ENCODE measurements around the gene FIS1.
"Not testable (repeated sequence)": the region's sequence is repeated elsewhere in the genome, so short reads cannot be mapped to it uniquely, and the experiment has no call there.

FIS1 gene

DNA sequence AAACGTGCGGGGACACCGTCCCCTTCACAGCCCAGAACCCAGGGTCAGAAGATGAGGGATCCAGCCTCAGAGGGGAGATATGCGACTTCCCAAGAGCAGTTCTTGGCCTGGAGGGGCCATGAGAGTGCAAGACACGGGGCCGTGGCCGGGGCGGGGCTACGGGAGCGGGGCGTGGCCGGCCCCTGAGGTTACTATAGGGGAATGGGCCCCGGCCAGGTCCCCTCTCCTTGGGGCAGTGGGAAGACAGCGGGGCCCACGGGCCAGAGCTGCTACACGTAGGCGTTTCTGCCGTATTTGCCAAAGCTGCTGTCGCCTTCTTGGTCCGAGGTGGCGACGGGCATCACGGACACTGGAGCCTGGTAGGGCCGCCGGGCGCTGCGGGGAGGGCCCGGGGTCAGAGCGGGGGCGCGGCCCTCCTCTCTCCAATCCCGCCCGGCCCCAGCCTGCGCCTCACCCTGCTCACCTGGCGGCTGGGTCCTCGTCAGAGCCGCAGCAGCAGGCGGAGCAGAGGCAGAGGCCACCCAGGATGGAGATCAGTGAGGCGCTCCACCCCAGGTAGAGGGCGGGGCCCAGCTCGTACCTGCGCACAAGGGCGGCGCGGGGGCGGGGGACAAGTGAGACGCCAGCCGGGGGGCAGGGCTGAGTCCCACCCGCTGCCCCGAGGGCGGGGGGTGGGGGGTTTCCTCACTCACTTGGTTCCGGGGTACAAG, 12.6 kb downstream of the FIS1 start:
- DNase-seq: no peak

- DNase-seq: no peak
These were observed 13.2 kb downstream of the FIS1 start for GRCh38 chr7:101231644-101232043.

- DNase-seq: no peak
These were observed 18.2 kb downstream of the FIS1 start for GRCh38 chr7:101226721-101227120.

GRCh38 chr7:101225650-101226049, 19.2 kb downstream of the FIS1 start:
- no peak for DNase-seq

DNA sequence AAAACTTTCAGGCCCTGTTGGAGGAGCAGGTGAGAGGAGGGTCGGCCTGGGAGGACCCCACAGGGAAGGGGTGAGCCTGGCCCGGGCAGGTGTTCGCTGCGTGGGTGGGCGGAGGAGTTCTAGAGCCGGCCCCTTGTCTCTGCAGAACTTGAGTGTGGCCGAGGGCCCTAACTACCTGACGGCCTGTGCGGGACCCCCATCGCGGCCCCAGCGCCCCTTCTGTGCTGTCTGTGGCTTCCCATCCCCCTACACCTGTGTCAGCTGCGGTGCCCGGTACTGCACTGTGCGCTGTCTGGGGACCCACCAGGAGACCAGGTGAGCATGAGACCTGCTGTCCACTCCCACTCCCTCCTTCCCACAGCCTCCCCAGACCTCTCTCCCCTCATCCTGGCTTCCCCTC, 21.4 kb downstream of the FIS1 start:
- DNase-seq: no peak

- no peak for DNase-seq
These were observed 22.5 kb downstream of the FIS1 start for GRCh38 chr7:101222275-101222830.

DNA sequence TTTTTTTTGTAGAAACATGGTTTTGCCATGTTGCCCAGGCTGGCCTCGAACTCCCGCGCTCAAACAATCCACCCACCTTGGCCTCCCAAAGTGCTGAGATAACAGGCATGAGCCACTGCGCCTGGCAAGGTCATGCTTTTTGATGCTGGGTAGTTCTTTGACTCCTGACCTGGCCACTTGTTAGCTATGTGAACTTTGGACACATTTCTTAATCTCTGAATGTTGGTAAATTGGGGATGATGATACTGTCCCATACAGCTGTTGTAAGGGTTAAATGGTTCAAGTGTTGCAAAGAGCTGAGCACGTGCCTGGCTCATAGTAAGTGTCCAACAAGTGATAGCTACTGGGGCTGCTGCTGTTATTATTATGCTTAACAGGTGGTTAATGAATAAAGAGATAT, 24.6 kb downstream of the FIS1 start:
- DNase-seq: no peak

DNA sequence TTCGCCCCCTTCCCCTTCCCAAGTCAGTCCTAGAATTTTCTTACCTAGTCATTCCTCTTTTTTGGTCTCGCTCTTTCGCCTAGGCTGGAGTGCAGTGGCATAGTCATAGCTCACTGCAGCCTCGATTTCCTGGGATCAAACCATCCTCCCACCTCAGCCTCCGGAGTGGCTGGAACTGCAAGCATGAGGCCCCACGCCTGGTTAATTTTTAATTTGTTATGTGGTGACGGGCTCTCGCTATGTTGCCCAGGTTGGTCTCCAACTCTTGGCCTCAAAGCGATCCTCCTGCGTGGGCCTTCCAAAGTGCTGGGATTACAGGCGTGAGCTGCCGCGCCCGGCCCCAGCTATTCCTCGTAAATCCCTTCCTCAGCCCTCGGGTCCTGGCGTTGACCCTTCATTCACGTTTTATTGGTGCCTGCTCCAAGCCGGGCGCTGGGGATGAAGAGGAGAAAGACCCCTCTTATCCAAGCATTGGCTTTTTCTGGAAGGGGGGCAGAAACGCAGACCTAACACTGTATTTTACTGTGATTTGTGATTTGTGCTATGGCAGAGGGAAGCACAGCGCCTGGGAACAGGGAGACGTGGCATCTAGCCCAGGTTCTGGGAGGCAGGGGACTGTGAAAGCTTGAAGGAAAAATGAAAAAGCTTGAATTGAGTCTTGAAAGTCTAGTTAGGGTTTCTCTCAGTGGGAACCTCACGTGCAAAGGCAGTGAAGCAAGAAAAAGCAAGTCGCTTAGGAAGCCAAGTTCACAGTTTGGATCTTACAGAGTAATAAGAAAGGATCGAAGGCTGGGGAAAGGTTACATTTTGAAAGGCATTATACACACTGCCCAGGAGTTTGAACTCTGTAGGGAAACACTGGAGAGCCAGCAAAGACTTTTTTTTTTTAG, 26.4 kb downstream of the FIS1 start:
- DNase-seq: no peak

DNA sequence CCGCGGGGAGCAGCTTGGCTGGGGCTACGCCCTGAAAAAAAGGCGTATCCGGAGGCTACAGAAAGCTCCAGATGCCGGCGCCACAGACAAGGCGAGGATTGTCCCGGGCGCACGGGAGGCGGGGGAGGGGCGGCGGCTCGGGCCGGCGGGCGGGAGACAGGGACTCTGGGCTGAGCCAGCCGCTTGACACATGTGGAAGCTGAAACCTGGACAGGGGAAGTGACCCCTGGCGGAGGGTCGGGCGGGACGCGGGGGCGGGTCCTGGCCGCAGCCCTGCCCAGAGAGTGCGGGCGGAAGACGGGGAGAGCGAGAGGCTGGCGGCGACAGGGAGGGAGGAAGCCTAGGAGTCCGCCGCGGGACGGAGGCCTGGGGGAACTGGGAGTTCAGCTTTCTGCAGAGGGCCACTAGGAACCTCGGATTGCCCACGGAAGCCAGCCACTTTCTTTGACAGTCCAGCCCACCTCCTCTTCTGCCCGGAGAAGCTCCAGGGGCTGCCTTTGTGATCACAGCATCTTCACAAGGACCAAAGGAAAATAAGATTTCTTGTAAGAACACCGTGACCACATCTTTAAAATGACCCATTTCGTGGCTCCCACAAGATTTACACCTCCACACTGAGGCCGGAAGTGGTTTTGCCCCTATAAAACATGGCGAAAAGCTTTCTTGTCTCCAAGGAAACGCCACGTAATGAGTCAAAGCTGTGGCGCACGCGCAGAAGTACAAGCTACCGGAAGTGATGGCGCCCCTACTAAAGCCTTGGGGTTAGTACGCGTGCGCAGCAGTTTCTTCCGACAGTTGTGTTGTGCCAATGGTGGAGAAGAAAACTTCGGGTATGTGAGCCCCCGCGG, 27.3 kb downstream of the FIS1 start, which contains the start of the genes PLOD3 and ZNHIT1:
Gene PLOD3, minus strand, starts transcription at position 194 of the 848 bp plus-strand sequence. CDS start 307 bp downstream, outside the sequence.
Gene ZNHIT1, plus strand, starts transcription at position 778 of the 848 bp plus-strand sequence. Its CDS starts 31 bp downstream, at position 809.
- DNase-seq: peak; percentile 94

- no peak for DNase-seq
These were observed 28.0 kb downstream of the FIS1 start for GRCh38 chr7:101216860-101217387.

GRCh38 chr7:101216001-101216859, 28.7 kb downstream of the FIS1 start:
- DNase-seq: no peak

- DNase-seq: no peak
These were observed 32.9 kb downstream of the FIS1 start for GRCh38 chr7:101212014-101212413.

GRCh38 chr7:101211501-101211900, 33.4 kb downstream of the FIS1 start:
- DNase-seq: no peak

DNA sequence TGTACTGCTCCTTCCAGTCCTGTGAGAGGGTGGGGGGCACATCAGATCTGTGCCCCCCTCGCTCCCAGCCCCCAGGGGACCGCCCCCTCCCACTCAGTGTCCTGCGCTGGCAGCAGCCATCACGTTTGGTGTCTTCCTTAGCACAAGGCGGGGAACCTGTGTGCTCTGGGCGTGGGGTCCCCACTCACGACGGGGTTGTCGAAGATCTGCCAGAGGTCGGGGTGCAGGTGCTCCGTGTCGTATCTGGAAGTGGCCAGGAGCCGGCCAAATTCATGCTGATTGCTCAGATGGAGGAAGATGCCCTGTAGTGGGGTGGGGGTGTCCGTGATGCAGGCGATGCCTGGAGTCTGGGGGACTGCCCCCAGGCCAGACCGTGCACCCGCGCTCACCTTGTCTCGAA, 34.7 kb downstream of the FIS1 start:
- no peak for DNase-seq

GRCh38 chr7:101208794-101209193, 36.1 kb downstream of the FIS1 start:
- DNase-seq: no peak

DNA sequence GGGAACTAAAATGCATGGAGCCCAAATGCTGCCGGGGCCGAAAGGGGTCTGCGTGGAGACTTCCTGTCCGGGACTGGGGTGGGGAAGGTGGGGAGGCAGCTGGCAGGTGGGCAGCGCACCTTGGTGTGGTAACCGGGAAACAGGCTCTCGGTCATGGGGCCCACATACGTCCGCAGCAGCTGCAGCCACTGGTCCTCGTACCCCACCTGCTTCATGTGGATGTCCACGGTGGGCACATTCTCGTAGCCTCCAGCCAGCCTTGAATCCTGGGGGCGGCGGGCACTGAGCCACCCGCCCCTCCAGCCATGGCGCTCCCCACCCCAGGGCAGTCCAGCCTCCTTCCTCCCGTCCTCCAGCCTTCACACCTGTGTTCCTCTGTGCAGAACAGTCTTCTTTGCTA, 37.4 kb downstream of the FIS1 start:
- no peak for DNase-seq

- no peak for DNase-seq
These were observed 38.2 kb downstream of the FIS1 start for GRCh38 chr7:101206665-101207042.

DNA sequence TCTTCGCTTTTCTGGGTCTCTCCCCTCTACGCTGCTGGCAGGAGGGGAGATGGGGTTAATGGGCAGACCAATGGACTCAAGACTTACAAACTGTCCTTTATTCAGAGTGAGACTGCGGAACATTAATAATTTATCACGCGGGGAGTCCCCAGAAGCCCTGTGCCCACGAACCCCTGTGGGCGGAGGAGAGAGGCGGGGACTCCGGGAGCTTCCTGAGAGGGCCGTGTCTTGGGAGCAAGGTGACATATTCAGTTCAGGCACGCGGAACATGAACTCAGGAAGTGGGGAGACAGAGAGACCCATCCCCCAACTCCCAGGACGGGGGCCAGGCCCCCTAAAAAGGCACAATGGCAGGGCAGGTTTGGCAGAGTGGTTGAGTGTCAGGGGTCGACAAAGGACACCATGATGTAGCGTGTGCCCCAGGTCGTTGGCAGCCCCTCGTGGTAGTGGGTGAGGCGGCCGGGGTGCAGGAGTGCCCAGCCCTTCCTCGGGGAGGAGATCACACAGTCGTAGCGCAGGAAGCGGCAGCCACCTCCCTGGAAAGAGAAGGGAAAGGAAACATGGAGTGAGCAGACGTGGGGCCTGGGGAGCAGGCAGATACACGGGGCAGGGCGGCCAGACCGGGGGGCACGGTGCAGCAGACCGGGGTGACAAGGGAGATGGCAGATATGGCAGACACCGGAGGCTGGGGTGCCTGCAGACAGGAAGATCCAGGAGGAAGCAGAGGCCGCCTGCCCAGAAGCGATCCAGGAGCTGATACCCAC, 38.8 kb downstream of the FIS1 start:
- no peak for DNase-seq

GRCh38 chr7:101203740-101204738, 40.8 kb downstream of the FIS1 start:
- not testable (repeated sequence) for DNase-seq

DNA sequence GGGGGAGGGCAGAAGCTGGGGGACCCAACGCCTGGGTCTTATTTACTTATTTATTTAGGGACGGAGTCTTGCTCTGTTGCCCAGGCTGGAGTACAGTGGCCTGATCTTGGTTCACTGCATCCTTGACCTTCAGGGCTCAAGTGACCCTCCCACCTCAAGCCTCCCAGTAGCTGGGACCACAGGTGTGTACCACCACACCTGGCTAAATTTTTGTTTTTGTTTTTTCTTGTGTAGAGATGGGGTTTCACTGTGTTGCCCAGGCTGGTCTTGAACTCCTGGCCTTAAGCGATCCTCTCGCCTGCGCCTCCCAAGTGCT, 42.3 kb downstream of the FIS1 start:
- no peak for DNase-seq
